Measurements from ENCODE around the gene SERPINB7. TPM values are rescaled to one million over a fixed set of nuclear protein-coding genes. Genes with fewer than 3 reads are reported as not detected.

SERPINB7 gene
- total RNA-seq, 1 donor from 2014 or later: not detected

DNA sequence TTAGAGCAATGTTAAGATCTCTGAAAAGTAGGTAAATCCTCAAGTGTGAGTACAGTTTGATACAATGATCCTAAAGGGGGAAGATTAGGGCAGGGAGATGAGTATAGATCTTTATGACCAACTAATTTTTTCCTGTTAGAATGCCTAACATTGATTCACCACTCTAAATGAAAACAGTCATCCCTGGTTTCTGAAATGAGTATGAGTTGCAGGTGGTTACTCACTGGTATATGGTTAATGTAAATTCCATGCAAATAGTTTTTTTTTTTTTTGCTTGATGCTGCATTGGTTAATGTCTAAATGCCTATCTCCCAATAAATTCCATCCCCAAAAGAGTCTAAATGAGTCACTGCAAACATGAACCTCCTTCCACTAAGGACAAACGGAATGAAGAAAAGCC, 57.3 kb downstream of the SERPINB7 start:
- peaks cover 41% of the 10 kb centered on the region for H3K27me3 Mint-ChIP-seq (ENCODE audit: low read depth)
- H3K4me1 Mint-ChIP-seq (ENCODE audit: low read depth): peaks cover 24% of the 10 kb centered on the region
- no peaks in the 10 kb centered on the region for H3K36me3 Mint-ChIP-seq (ENCODE audit: low read depth)
- no peaks in the 10 kb centered on the region for H3K9me3 Mint-ChIP-seq
- no peak overlapping the region for H3K27ac Mint-ChIP-seq
- no peak overlapping the region for H3K4me3 Mint-ChIP-seq (ENCODE audit: low read depth)
- no peak for DNase-seq (ENCODE audit: low spot score)
- intact Hi-C loops (cut with micrococcal nuclease): loop anchor here (2.0 kb wide), 2 partner anchors 50 to 118 kb away; no protein-coding TSS in a partner anchor

DNA sequence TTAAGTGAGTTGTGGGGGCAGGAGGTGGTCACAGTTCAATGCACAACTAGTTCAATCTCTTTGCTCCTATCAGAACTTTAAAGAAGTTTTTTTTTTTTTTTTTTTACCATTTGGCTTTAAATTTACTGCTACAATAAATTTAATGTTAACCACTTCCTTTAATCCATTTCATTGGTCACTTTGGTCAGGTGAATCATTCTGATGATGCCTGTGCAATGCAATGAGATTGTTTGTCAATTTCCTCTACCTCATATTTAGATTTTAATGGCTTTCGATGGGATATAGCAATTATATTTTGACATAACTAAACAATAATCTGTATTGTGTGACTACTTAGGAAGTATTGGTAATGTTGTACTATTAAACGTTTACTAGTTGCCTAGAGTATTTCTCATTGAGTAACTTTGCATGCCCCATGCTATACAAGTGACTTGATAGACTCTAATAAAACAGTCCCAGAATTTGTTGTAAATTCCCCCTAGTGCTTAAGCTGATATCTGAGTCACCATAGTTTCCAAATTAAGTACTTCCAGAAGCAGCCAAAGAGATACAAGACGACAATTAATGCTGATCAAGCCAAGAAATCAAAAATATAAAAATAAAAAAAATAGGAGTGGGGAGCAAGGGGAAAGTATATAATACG, 59.4 kb downstream of the SERPINB7 start:
- intact Hi-C loops (cut with micrococcal nuclease): no loop called here
- Mint-ChIP-seq H3K27ac (no peak overlapping the region), H3K9me3 (no peaks in the 10 kb centered on the region), H3K27me3 (ENCODE audit: low read depth) (peaks cover 40% of the 10 kb centered on the region), H3K4me1 (ENCODE audit: low read depth) (peaks cover 20% of the 10 kb centered on the region), H3K36me3 (ENCODE audit: low read depth) (no peaks in the 10 kb centered on the region), H3K4me3 (ENCODE audit: low read depth) (no peak overlapping the region)
- no peak for DNase-seq (ENCODE audit: low spot score)

- DNase-seq (ENCODE audit: low spot score): no peak
- peaks cover 9% of the 10 kb centered on the region for H3K4me1 Mint-ChIP-seq (ENCODE audit: low read depth)
- H3K36me3 Mint-ChIP-seq (ENCODE audit: low read depth): no peaks in the 10 kb centered on the region
- no peaks in the 10 kb centered on the region for H3K9me3 Mint-ChIP-seq
- intact Hi-C loops (cut with micrococcal nuclease): no loop called here
- no peak overlapping the region for H3K27ac Mint-ChIP-seq
- no peak overlapping the region for H3K4me3 Mint-ChIP-seq (ENCODE audit: low read depth)
- peaks cover 36% of the 10 kb centered on the region for H3K27me3 Mint-ChIP-seq (ENCODE audit: low read depth)
These were observed 61.2 kb downstream of the SERPINB7 start for GRCh38 chr18:63836456-63836855.

- no peak overlapping the region for H3K27ac Mint-ChIP-seq
- H3K27me3 Mint-ChIP-seq (ENCODE audit: low read depth): peaks cover 33% of the 10 kb centered on the region
- DNase-seq (ENCODE audit: low spot score): no peak
- no peak overlapping the region for H3K4me3 Mint-ChIP-seq (ENCODE audit: low read depth)
- no peaks in the 10 kb centered on the region for H3K36me3 Mint-ChIP-seq (ENCODE audit: low read depth)
- no peaks in the 10 kb centered on the region for H3K9me3 Mint-ChIP-seq
- intact Hi-C loops (cut with micrococcal nuclease): no loop called here
- H3K4me1 Mint-ChIP-seq (ENCODE audit: low read depth): peaks cover under 1% of the 10 kb centered on the region
These were observed 62.4 kb downstream of the SERPINB7 start for GRCh38 chr18:63837590-63837989.

DNA sequence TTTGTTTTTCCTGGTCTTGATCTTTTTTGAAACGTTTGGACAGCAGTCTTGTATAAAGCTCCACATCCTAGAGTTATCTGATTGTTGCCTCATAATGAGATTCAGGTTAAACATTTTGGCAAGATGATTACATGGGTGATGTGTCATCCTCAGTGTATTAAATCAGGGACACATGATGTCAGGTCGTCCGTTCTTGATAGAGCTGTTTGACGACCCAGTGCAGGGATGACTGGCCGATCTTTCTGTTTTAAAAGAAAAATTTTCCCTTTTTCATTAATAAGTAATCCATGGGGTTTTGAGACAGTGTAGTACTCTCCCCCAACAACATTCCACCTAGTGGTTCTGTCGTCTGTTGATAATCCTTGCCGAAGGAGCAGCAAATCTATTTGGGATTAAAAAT, 67.8 kb downstream of the SERPINB7 start:
- H3K27me3 Mint-ChIP-seq (ENCODE audit: low read depth): peaks cover 20% of the 10 kb centered on the region
- H3K36me3 Mint-ChIP-seq (ENCODE audit: low read depth): no peaks in the 10 kb centered on the region
- no peaks in the 10 kb centered on the region for H3K4me1 Mint-ChIP-seq (ENCODE audit: low read depth)
- H3K9me3 Mint-ChIP-seq: no peaks in the 10 kb centered on the region
- no peak overlapping the region for H3K27ac Mint-ChIP-seq
- no peak overlapping the region for H3K4me3 Mint-ChIP-seq (ENCODE audit: low read depth)
- DNase-seq (ENCODE audit: low spot score): no peak
- intact Hi-C loops (cut with micrococcal nuclease): no loop called here

GRCh38 chr18:63844254-63844653, 69.0 kb downstream of the SERPINB7 start:
- Mint-ChIP-seq H3K27me3 (ENCODE audit: low read depth) (peaks cover 22% of the 10 kb centered on the region), H3K36me3 (ENCODE audit: low read depth) (no peaks in the 10 kb centered on the region), H3K4me3 (ENCODE audit: low read depth) (no peak overlapping the region), H3K27ac (no peak overlapping the region), H3K4me1 (ENCODE audit: low read depth) (no peaks in the 10 kb centered on the region), H3K9me3 (no peaks in the 10 kb centered on the region)
- intact Hi-C loops (cut with micrococcal nuclease): loop anchor here (1.0 kb wide), 1 partner anchor 326 kb away; no protein-coding TSS in a partner anchor
- DNase-seq (ENCODE audit: low spot score): no peak

GRCh38 chr18:63848159-63848558, 72.9 kb downstream of the SERPINB7 start:
- Mint-ChIP-seq H3K36me3 (ENCODE audit: low read depth) (no peaks in the 10 kb centered on the region), H3K9me3 (no peaks in the 10 kb centered on the region), H3K27me3 (ENCODE audit: low read depth) (peaks cover 13% of the 10 kb centered on the region), H3K4me3 (ENCODE audit: low read depth) (no peak overlapping the region), H3K27ac (no peak overlapping the region), H3K4me1 (ENCODE audit: low read depth) (no peaks in the 10 kb centered on the region)
- intact Hi-C loops (cut with micrococcal nuclease): loop anchor here (2.0 to 5.0 kb wide), 2 partner anchors 23 to 271 kb away; no protein-coding TSS in a partner anchor
- no peak for DNase-seq (ENCODE audit: low spot score)

GRCh38 chr18:63850020-63850419, 74.8 kb downstream of the SERPINB7 start:
- intact Hi-C loops (cut with micrococcal nuclease): no loop called here
- no peaks in the 10 kb centered on the region for H3K36me3 Mint-ChIP-seq (ENCODE audit: low read depth)
- DNase-seq (ENCODE audit: low spot score): no peak

DNA sequence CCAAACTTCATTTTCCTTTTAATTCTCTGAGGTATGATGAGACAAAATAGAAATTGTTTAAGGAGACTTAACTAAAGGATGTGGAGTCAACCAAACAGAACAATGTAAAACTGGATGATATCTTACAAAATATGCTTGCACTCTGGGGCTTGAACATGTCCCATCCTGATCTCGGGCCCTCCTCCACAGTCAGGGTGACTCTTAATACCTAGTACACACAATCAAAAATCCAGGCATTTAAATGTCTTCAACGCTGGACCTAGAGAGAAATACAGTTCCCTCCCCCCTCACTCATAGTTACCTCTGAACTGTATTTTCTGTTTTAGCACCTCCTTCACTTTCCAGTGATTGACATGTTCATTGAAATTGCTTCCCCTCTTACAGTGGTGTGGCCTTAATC, 75.4 kb downstream of the SERPINB7 start:
- intact Hi-C loops (cut with micrococcal nuclease): no loop called here
- no peak for DNase-seq (ENCODE audit: low spot score)
- no peaks in the 10 kb centered on the region for H3K9me3 Mint-ChIP-seq
- H3K4me3 Mint-ChIP-seq (ENCODE audit: low read depth): no peak overlapping the region
- no peaks in the 10 kb centered on the region for H3K4me1 Mint-ChIP-seq (ENCODE audit: low read depth)
- no peaks in the 10 kb centered on the region for H3K36me3 Mint-ChIP-seq (ENCODE audit: low read depth)
- H3K27ac Mint-ChIP-seq: no peak overlapping the region
- H3K27me3 Mint-ChIP-seq (ENCODE audit: low read depth): peaks cover 11% of the 10 kb centered on the region

More at GRCh38 chr18:63850020-63850419, 74.8 kb downstream of the SERPINB7 start:
- H3K4me1 Mint-ChIP-seq (ENCODE audit: low read depth): no peaks in the 10 kb centered on the region
- H3K27me3 Mint-ChIP-seq (ENCODE audit: low read depth): peaks cover 13% of the 10 kb centered on the region
- no peak overlapping the region for H3K4me3 Mint-ChIP-seq (ENCODE audit: low read depth)
- H3K27ac Mint-ChIP-seq: no peak overlapping the region
- H3K9me3 Mint-ChIP-seq: no peaks in the 10 kb centered on the region

Other genes with a start within 250 kb of the SERPINB7 start
- gene SERPINB12, start 233.0 kb upstream of the SERPINB7 start, total RNA-seq: not detected in 2 replicates
- not detected in 2 replicates for gene SERPINB13, start 188.1 kb upstream of the SERPINB7 start, total RNA-seq
- not detected in 2 replicates for gene SERPINB4, start 131.2 kb upstream of the SERPINB7 start, total RNA-seq
- gene SERPINB3, start 113.5 kb upstream of the SERPINB7 start, total RNA-seq: not detected in 2 replicates
- gene SERPINB11, start 72.5 kb upstream of the SERPINB7 start, total RNA-seq: not detected in 2 replicates
- not detected in 2 replicates for gene SERPINB2, start 112.3 kb downstream of the SERPINB7 start, total RNA-seq
- not detected in 2 replicates for gene SERPINB10, start 132.5 kb downstream of the SERPINB7 start, total RNA-seq
- 9.1 and 14.9 TPM in 2 replicates for gene HMSD, start 173.9 kb downstream of the SERPINB7 start, total RNA-seq
- 19.0 and 21.0 TPM in 2 replicates for gene SERPINB8, start 194.7 kb downstream of the SERPINB7 start, total RNA-seq